ENCODE results near the gene PSMA1.

DNA sequence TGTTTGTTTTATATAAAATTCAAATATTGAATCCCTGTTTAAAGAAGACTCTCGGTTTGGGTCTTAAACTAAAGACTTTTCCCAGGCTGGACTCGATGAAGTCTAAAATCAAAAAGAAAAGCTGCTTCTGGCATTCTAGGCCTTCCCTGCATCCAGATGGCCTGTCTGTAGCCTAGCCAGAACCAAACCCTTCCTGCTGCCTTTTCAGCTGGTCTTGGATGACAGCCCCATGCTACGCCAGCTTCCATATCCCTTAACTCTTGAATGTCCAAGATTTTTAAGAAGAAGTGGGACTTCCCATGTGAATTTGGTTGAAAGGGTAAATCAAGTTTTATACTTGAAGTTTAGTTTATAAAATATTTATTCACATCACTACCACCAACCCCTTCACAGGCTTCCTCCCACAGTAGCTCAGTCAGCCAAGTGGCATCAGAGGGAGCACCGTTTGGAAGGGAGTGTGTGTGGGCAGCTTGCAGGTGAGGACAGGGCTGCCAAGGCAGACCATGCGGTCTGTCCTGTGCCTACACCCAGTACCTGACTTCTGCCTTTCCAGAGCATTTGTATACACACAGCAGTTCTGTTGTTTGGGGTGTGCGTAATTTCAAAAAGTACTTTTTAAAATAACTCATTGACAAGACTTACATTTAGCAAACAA, 18.2 kb upstream of the PSMA1 start:
- TF ChIP-seq POLR2A (IDR thresholded peaks at IDR 0.05): no peak
- TF ChIP-seq, protein P1, sequence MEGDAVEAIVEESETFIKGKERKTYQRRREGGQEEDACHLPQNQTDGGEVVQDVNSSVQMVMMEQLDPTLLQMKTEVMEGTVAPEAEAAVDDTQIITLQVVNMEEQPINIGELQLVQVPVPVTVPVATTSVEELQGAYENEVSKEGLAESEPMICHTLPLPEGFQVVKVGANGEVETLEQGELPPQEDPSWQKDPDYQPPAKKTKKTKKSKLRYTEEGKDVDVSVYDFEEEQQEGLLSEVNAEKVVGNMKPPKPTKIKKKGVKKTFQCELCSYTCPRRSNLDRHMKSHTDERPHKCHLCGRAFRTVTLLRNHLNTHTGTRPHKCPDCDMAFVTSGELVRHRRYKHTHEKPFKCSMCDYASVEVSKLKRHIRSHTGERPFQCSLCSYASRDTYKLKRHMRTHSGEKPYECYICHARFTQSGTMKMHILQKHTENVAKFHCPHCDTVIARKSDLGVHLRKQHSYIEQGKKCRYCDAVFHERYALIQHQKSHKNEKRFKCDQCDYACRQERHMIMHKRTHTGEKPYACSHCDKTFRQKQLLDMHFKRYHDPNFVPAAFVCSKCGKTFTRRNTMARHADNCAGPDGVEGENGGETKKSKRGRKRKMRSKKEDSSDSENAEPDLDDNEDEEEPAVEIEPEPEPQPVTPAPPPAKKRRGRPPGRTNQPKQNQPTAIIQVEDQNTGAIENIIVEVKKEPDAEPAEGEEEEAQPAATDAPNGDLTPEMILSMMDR (IDR thresholded peaks at IDR 0.05): no peak
